Activated naive CD4-positive, alpha-beta T cell treated with anti-CD3 and anti-CD28 coated beads, Interleukin-2, amount 10 ng/mL, durations not matched to agents 7 days and 5 days (primary cell): ENCODE data around the gene MACROD1.
A peak's percentile ranks its signal among the peaks of the same experiment; 100 is the strongest.

Experiments used
- CTCF ChIA-PET: fragments of 350-600 bp; sonication (Branson Sonifier 250); formaldehyde crosslinking; loops from one replicate; lab custom pipeline; 2021; ENCODE audit warnings: antibody characterized with exemption; lab: Charles Lee
- DNase-seq: peaks from one replicate; pipeline ENCODE4 v3.0.0-alpha.2; 2020
- H3K27ac Mint-ChIP-seq: one replicate; pipeline ENCODE4 v1.8.0; 2021; ENCODE audit warnings: mild to moderate bottlenecking, moderate library complexity, mixed read lengths
- H3K27me3 Mint-ChIP-seq: one replicate; pipeline ENCODE4 v1.8.0; 2021; ENCODE audit warnings: mild to moderate bottlenecking, mixed read lengths
- H3K36me3 Mint-ChIP-seq: one replicate; pipeline ENCODE4 v1.8.0; 2021; ENCODE audit warnings: mixed read lengths
- H3K4me1 Mint-ChIP-seq: one replicate; pipeline ENCODE4 v1.8.0; 2021; ENCODE audit warnings: mixed read lengths
- H3K4me3 Mint-ChIP-seq: one replicate; pipeline ENCODE4 v1.8.0; 2021; ENCODE audit warnings: mild to moderate bottlenecking, moderate library complexity, mixed read lengths
- H3K9me3 Mint-ChIP-seq: one replicate; pipeline ENCODE4 v1.8.0; 2021; ENCODE audit warnings: mixed read lengths

MACROD1 gene

GRCh38 chr11:64006398-64006797 lies 159.5 kb downstream of the MACROD1 start:
- Mint-ChIP-seq H3K36me3 (no peaks in the 10 kb centered on the region), H3K27me3 (peaks cover 84% of the 10 kb centered on the region), H3K9me3 (peaks cover 14% of the 10 kb centered on the region), H3K4me1 (peaks cover 13% of the 10 kb centered on the region), H3K27ac (no peak overlapping the region), H3K4me3 (no peak overlapping the region)
- no peak for DNase-seq
- CTCF ChIA-PET = no interaction called here

DNA sequence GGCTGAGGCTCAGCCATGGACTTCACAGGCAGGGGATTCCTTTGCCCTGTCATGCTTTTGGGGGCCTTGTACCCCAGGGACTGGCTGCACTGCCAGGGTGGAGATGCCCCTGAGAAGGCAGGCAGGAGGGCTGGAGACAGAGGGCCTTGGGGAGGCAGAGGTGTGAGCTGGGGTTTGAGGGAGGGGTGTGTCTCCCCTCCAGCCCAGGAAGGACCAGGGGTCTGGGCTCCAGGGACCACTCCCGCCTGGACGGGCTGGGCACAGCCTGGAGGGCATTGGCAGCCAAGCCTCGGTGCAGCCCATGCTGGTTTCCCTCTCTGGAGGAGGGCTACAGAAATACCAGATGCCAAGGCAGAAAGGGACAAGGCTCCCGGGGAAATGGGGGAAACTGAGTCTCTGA lies 160.2 kb downstream of the MACROD1 start:
- Mint-ChIP-seq H3K4me3 (no peak overlapping the region), H3K36me3 (no peaks in the 10 kb centered on the region), H3K4me1 (peaks cover 13% of the 10 kb centered on the region), H3K27ac (no peak overlapping the region), H3K27me3 (peaks cover 90% of the 10 kb centered on the region), H3K9me3 (peaks cover 7% of the 10 kb centered on the region)
- CTCF ChIA-PET = no interaction called here
- DNase-seq = no peak

DNA sequence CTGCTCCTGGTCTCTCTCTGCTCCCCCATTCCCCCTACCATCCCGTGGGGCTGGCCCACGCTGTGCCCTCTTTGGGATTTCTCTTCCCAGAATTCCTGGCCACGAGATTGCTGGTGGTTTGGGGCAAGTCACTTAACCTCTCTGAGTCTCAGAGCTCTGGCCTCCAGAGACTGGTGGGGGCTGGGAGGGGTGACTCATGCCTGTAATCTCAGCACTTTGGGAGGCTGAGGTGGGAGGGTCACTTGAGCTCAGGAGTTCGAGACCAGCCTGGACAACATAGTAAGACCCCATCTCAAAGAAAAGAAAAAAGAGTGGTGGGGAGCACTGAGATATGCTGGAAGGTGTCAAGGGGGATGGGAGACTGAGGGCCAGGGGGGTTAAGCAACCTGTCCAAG lies 161.3 kb downstream of the MACROD1 start:
- no peaks in the 10 kb centered on the region for H3K9me3 Mint-ChIP-seq
- H3K27me3 Mint-ChIP-seq = peaks cover 84% of the 10 kb centered on the region
- H3K27ac Mint-ChIP-seq = no peak overlapping the region
- no peak overlapping the region for H3K4me3 Mint-ChIP-seq
- H3K36me3 Mint-ChIP-seq = no peaks in the 10 kb centered on the region
- CTCF ChIA-PET = no interaction called here
- no peak for DNase-seq
- H3K4me1 Mint-ChIP-seq = peaks cover 16% of the 10 kb centered on the region

- no peaks in the 10 kb centered on the region for H3K36me3 Mint-ChIP-seq
- H3K9me3 Mint-ChIP-seq = no peaks in the 10 kb centered on the region
- no peak overlapping the region for H3K4me3 Mint-ChIP-seq
- peaks cover 78% of the 10 kb centered on the region for H3K27me3 Mint-ChIP-seq
- CTCF ChIA-PET = interaction anchor here (4.9 kb wide), 1 partner anchor 145 kb away, joined by 111 read pairs; no protein-coding TSS in a partner anchor
- H3K4me1 Mint-ChIP-seq = peaks cover 16% of the 10 kb centered on the region
- no peak for DNase-seq
- no peak overlapping the region for H3K27ac Mint-ChIP-seq
Observed at GRCh38 chr11:64003807-64004589, 161.9 kb downstream of the MACROD1 start.

- Mint-ChIP-seq H3K9me3 (no peaks in the 10 kb centered on the region), H3K4me1 (peaks cover 5% of the 10 kb centered on the region), H3K36me3 (peaks cover 14% of the 10 kb centered on the region), H3K4me3 (peak overlapping the region; percentile 30), H3K27me3 (peaks cover 56% of the 10 kb centered on the region), H3K27ac (peak overlapping the region; percentile 21)
- CTCF ChIA-PET = interaction anchor here (0.6 to 4.9 kb wide), 10 partner anchors 14 to 299 kb away, joined by 3 to 111 read pairs (median 4); no protein-coding TSS in a partner anchor
- no peak for DNase-seq
Observed at GRCh38 chr11:64001484-64002420, 164.2 kb downstream of the MACROD1 start.

GRCh38 chr11:64000740-64001483 lies 165.0 kb downstream of the MACROD1 start:
- CTCF ChIA-PET = interaction anchor here (0.6 to 4.9 kb wide), 20 partner anchors 11 to 303 kb away, joined by 3 to 111 read pairs (median 4); partner anchors contain the start of gene ZFTA
- Mint-ChIP-seq H3K4me3 (peak overlapping the region; percentile 30), H3K27ac (no peak overlapping the region), H3K9me3 (no peaks in the 10 kb centered on the region), H3K4me1 (peaks cover 5% of the 10 kb centered on the region), H3K36me3 (peaks cover 17% of the 10 kb centered on the region), H3K27me3 (peaks cover 47% of the 10 kb centered on the region)
- DNase-seq = no peak

- CTCF ChIA-PET = interaction anchor here (0.7 to 4.9 kb wide), 21 partner anchors 10 to 304 kb away, joined by 3 to 111 read pairs (median 4); partner anchors contain the start of gene ZFTA
- DNase-seq = peak; percentile 79
- peaks cover 19% of the 10 kb centered on the region for H3K36me3 Mint-ChIP-seq
Observed at GRCh38 chr11:64000026-64000739, 165.7 kb downstream of the MACROD1 start.

DNA sequence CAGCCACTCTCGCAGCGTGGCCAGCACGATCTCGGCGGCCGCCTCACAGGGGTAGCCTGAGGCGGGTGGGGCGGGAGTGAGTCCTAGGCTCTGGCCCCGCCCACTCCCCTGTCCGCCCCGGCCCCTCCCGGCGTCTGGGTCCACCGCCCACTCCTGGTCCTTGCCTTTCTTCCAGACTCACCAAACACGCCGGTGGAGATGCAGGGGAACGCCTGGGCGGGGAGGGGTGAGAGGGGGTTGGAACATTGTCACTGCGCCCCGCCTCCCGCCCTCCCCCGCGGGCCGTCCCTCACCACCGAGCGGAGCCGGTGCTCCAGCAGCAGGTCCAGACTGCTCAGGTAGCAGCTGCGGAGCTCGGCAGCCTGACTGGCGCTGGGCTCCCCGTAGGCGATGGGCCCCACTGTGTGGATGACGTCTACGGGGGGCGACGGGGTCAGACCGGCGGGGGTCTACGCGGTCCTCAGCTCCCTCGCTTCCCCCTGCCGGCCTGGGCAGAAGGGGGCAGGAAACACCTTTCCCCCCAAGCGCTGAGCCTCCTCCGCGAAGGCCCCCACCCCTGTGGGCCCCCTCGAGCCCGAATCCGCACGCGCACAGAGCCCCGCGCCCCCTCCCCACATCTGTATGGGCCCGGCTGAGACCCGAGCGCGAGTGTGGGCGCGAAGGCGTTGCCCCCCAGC lies 166.4 kb downstream of the MACROD1 start:
- no peak overlapping the region for H3K27ac Mint-ChIP-seq
- peak; percentile 61 for DNase-seq
- H3K4me3 Mint-ChIP-seq = no peak overlapping the region
- peaks cover 5% of the 10 kb centered on the region for H3K4me1 Mint-ChIP-seq
- peaks cover 35% of the 10 kb centered on the region for H3K27me3 Mint-ChIP-seq
- peaks cover 25% of the 10 kb centered on the region for H3K36me3 Mint-ChIP-seq
- CTCF ChIA-PET = interaction anchor here (0.7 to 4.9 kb wide), 14 partner anchors 10 to 231 kb away, joined by 3 to 111 read pairs (median 4); partner anchors contain the start of gene ZFTA
- no peaks in the 10 kb centered on the region for H3K9me3 Mint-ChIP-seq

More at GRCh38 chr11:64000026-64000739, 165.7 kb downstream of the MACROD1 start:
- H3K27me3 Mint-ChIP-seq = peaks cover 40% of the 10 kb centered on the region
- H3K4me3 Mint-ChIP-seq = no peak overlapping the region
- H3K9me3 Mint-ChIP-seq = no peaks in the 10 kb centered on the region
- peaks cover 5% of the 10 kb centered on the region for H3K4me1 Mint-ChIP-seq
- H3K27ac Mint-ChIP-seq = no peak overlapping the region

DNA sequence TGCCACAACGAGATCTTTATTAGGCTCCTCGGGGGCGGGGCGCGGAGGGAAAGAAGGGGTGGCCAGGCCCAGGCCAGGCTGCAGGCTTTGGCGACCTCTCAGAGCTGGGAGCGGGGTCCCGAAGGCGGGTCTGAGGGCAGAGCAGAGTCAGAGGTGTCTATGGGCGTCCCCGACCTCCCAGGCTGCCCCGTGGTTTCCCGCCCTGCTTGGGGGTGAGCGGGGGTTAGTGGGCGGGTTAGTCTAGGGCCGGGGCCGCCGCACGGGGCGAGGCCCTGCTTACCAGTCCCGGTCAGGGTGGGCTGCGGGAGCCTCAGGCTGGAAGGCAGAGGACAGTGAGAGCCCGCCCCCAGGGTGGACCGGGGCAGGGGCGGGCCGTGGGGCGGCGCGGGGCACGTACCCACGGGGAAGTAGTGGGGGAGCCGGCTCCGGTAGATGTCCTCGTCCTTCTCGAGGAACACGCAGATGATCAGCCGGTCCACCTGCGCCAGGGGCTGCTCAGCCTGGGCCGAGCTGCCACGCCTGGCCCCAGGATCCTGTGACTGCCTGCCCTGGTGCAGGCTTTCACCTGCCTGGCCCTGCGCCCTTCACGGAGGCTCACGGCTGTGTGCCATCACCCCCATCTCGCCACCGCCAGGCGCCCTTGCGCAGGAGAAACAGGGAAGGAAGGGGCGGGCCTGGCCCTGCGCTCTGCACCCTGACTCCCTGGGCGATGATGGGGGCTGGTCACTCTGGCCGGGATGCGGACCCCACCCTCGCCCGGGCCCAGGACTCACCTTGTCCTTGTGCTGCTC lies 167.2 kb downstream of the MACROD1 start:
- H3K4me1 Mint-ChIP-seq = peaks cover 7% of the 10 kb centered on the region
- CTCF ChIA-PET = interaction anchor here (0.8 to 4.9 kb wide), 6 partner anchors 44 to 253 kb away, joined by 3 to 111 read pairs (median 4); partner anchors contain the start of gene ZFTA
- peaks cover 28% of the 10 kb centered on the region for H3K36me3 Mint-ChIP-seq
- DNase-seq = no peak
- H3K9me3 Mint-ChIP-seq = no peaks in the 10 kb centered on the region
- no peak overlapping the region for H3K4me3 Mint-ChIP-seq
- no peak overlapping the region for H3K27ac Mint-ChIP-seq
- H3K27me3 Mint-ChIP-seq = peaks cover 30% of the 10 kb centered on the region

- no peak overlapping the region for H3K4me3 Mint-ChIP-seq
Observed at GRCh38 chr11:63997801-63998337, 168.0 kb downstream of the MACROD1 start.

GRCh38 chr11:63997104-63997700 lies 168.7 kb downstream of the MACROD1 start:
- Mint-ChIP-seq H3K4me3 (no peak overlapping the region), H3K36me3 (peaks cover 33% of the 10 kb centered on the region), H3K27me3 (peaks cover 16% of the 10 kb centered on the region), H3K27ac (no peak overlapping the region), H3K9me3 (no peaks in the 10 kb centered on the region), H3K4me1 (peaks cover 16% of the 10 kb centered on the region)
- no peak for DNase-seq
- CTCF ChIA-PET = no interaction called here

More at GRCh38 chr11:63997801-63998337, 168.0 kb downstream of the MACROD1 start:
- CTCF ChIA-PET = interaction anchor here (0.8 to 1.2 kb wide), 2 partner anchors 160 to 253 kb away, joined by 3 read pairs; no protein-coding TSS in a partner anchor
- Mint-ChIP-seq H3K4me1 (peaks cover 14% of the 10 kb centered on the region), H3K27me3 (peaks cover 23% of the 10 kb centered on the region), H3K9me3 (no peaks in the 10 kb centered on the region), H3K36me3 (peaks cover 32% of the 10 kb centered on the region), H3K27ac (no peak overlapping the region)
- no peak for DNase-seq
